ENCODE data around the gene BTN3A1. TPM values are rescaled to one million over a fixed set of nuclear protein-coding genes. Genes with fewer than 3 reads are reported as not detected.

Gene BTN3A1
- total and polyA plus RNA-seq, 2 of the 13 experiments (the other 11 are each of a cell fraction or from before 2014, with no cell fraction given) = 13.3 to 14.0 TPM

DNA sequence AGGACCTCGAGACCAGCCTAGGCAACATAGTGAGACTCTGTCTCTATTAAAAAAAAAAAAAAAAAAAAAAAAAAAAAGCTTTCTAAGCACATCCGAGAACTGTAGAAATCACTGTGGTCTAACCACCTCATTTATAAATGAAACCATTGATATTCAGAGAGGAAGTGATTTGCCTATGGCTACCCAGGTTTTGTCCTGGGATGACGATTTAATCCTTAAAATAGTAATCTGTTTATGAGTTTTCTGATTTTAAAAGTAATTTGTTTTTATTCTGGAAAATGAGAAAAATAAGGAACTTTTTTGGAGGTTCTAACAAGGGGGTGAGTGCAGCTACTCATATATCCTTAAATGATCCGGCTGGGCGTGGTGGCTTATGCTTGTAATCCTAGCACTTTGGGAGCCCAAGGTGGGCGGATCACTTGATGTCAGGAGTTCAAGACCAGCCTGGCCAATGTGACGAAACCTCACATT lies 43.5 kb upstream of the BTN3A1 start:
- H3K9me3 ChIP-seq (ENCODE audit: low read length) = no peaks in the 10 kb centered on the region
- no peaks in the 10 kb centered on the region for H3K27me3 ChIP-seq (ENCODE audit: control insufficient read depth in 1 of 2, insufficient read depth in 2 of 2, low read length in 2 of 2)
- H3K4me2 ChIP-seq (ENCODE audit: low read depth, low read length) = no peak overlapping the region
- H3K27ac ChIP-seq (ENCODE audit: extremely low read length, insufficient read depth, low read length) = no peak overlapping the region
- H3K4me1 ChIP-seq (ENCODE audit: insufficient read depth, low read length) = peaks cover 58% of the 10 kb centered on the region
- no peak for FAIRE-seq
- no peak overlapping the region for H3K9ac ChIP-seq (ENCODE audit: insufficient read depth, low read depth, low read length)
- no peak for DNase-seq (ENCODE audit: low spot score)
- ChIA-PET POLR2A (no interaction called here), CTCF (ENCODE audit: low intra/inter-chr PET ratio, low total read pairs) (no interaction called here)
- no peaks in the 10 kb centered on the region for H3K79me2 ChIP-seq (ENCODE audit: insufficient read depth, low read length)
- no peak for ATAC-seq
- H3K36me3 ChIP-seq (replicated peaks in 1 of 2; ENCODE audit: control insufficient read depth in 1 of 2, insufficient read depth in 2 of 2, low read length in 2 of 2) = no peaks in the 10 kb centered on the region
- WGBS (ENCODE audit: low lambda C conversion rate) = 54% methylated on average over 7 of the region's 7 CpGs
- TF ChIP-seq WIZ (CRISPR knock-in tag; IDR thresholded peaks at IDR 0.05) = no peak
- TF ChIP-seq POLR2AphosphoS2 (IDR thresholded peaks at IDR 0.05; ENCODE audit: low read depth, low read length) = no peak
- no peak for TF ChIP-seq MTF2 (CRISPR knock-in tag; IDR thresholded peaks at IDR 0.05; ENCODE audit: borderline replicate concordance)
- TF ChIP-seq GATAD1 (CRISPR knock-in tag; IDR thresholded peaks at IDR 0.05) = no peak
- TF ChIP-seq, protein P1, sequence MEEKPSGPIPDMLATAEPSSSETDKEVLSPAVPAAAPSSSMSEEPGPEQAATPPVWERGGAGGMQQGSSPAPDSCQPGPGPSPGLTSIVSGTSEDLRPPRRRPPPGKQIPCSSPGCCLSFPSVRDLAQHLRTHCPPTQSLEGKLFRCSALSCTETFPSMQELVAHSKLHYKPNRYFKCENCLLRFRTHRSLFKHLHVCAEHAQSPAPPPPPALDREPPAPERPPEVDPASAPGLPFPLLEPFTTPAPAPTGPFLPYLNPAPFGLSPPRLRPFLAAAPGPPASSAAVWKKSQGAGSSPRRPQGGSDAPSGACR (CRISPR knock-in tag; IDR thresholded peaks at IDR 0.05) = no peak
- TF ChIP-seq MAFK (conservative IDR thresholded peaks at IDR 0.05 in 1 of 2, IDR thresholded peaks at IDR 0.05 in 1 of 2; ENCODE audit: low read length in 2 of 2) = no peak
- TF ChIP-seq PAX8 (CRISPR knock-in tag; IDR thresholded peaks at IDR 0.05; ENCODE audit: borderline replicate concordance) = no peak
- no peak for TF ChIP-seq ZNF20 (CRISPR knock-in tag; IDR thresholded peaks at IDR 0.05)
- TF ChIP-seq SNRNP70 (IDR thresholded peaks at IDR 0.05; ENCODE audit: low read depth, low read length) = no peak
- no peak for TF ChIP-seq ZNF747 (CRISPR knock-in tag; IDR thresholded peaks at IDR 0.05; ENCODE audit: borderline replicate concordance)
- TF ChIP-seq RCOR2 (CRISPR knock-in tag; IDR thresholded peaks at IDR 0.05) = no peak
- TF ChIP-seq CCDC6 (CRISPR knock-in tag; IDR thresholded peaks at IDR 0.05) = no peak
- TF ChIP-seq ZNF33A (CRISPR knock-in tag; IDR thresholded peaks at IDR 0.05; ENCODE audit: borderline replicate concordance) = no peak
- no peak for TF ChIP-seq NFE2L1 (CRISPR knock-in tag; IDR thresholded peaks at IDR 0.05; ENCODE audit: borderline replicate concordance)
- no peak for TF ChIP-seq ARNTL (CRISPR knock-in tag; IDR thresholded peaks at IDR 0.05)
- TF ChIP-seq AHR (CRISPR knock-in tag; IDR thresholded peaks at IDR 0.05) = no peak
- TF ChIP-seq, protein P2, sequence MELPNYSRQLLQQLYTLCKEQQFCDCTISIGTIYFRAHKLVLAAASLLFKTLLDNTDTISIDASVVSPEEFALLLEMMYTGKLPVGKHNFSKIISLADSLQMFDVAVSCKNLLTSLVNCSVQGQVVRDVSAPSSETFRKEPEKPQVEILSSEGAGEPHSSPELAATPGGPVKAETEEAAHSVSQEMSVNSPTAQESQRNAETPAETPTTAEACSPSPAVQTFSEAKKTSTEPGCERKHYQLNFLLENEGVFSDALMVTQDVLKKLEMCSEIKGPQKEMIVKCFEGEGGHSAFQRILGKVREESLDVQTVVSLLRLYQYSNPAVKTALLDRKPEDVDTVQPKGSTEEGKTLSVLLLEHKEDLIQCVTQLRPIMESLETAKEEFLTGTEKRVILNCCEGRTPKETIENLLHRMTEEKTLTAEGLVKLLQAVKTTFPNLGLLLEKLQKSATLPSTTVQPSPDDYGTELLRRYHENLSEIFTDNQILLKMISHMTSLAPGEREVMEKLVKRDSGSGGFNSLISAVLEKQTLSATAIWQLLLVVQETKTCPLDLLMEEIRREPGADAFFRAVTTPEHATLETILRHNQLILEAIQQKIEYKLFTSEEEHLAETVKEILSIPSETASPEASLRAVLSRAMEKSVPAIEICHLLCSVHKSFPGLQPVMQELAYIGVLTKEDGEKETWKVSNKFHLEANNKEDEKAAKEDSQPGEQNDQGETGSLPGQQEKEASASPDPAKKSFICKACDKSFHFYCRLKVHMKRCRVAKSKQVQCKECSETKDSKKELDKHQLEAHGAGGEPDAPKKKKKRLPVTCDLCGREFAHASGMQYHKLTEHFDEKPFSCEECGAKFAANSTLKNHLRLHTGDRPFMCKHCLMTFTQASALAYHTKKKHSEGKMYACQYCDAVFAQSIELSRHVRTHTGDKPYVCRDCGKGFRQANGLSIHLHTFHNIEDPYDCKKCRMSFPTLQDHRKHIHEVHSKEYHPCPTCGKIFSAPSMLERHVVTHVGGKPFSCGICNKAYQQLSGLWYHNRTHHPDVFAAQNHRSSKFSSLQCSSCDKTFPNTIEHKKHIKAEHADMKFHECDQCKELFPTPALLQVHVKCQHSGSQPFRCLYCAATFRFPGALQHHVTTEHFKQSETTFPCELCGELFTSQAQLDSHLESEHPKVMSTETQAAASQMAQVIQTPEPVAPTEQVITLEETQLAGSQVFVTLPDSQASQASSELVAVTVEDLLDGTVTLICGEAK (IDR thresholded peaks at IDR 0.05) = no peak
- TF ChIP-seq, protein P2 (CRISPR knock-in tag; IDR thresholded peaks at IDR 0.05) = no peak
- no peak overlapping the region for H2AFZ ChIP-seq (ENCODE audit: low read length)
- BruUV-seq (replicated peaks) = no TSS peak
- intact Hi-C loops (cut with micrococcal nuclease; ENCODE audit: unreplicated experiment) = no loop called here
- in situ Hi-C loops (cut with HindIII; ENCODE audit: extremely low pct_ligation_motif_present, low pct_unique_long_range_greater_than_20kb) = no loop called here
- no peak overlapping the region for H3K4me3 ChIP-seq (replicated peaks in 1 of 3; ENCODE audit: insufficient read depth in 1 of 3, low read depth in 2 of 3, low read length in 3 of 3)
- no peaks in the 10 kb centered on the region for H4K20me1 ChIP-seq (ENCODE audit: insufficient read depth, low read length)
